GF-D8 (cell line): Measurements from ENCODE around the gene ACTL10.

Source experiments
- DNase-seq: peaks from one replicate; lab custom pipeline; 2025; lab: John Stamatoyannopoulos, UW

Gene ACTL10

GRCh38 chr20:33649201-33649681, 17.5 kb upstream of the ACTL10 start:
- DNase-seq, result no peak

- DNase-seq, result no peak
These were observed 16.5 kb upstream of the ACTL10 start for GRCh38 chr20:33650111-33650752.

- no peak for DNase-seq
These were observed 15.8 kb upstream of the ACTL10 start for GRCh38 chr20:33650753-33651561.

- DNase-seq, result no peak
These were observed 15.1 kb upstream of the ACTL10 start for GRCh38 chr20:33651562-33652048.

- no peak for DNase-seq
These were observed 13.4 kb upstream of the ACTL10 start for GRCh38 chr20:33653218-33653899.

- DNase-seq, result no peak
These were observed 12.7 kb upstream of the ACTL10 start for GRCh38 chr20:33653900-33654596.

GRCh38 chr20:33654680-33655161, 12.0 kb upstream of the ACTL10 start:
- no peak for DNase-seq

- no peak for DNase-seq
These were observed 11.6 kb upstream of the ACTL10 start for GRCh38 chr20:33655164-33655563.

GRCh38 chr20:33656010-33656782, 10.5 kb upstream of the ACTL10 start:
- DNase-seq, result no peak

GRCh38 chr20:33656783-33657703, 9.7 kb upstream of the ACTL10 start:
- no peak for DNase-seq

GRCh38 chr20:33657704-33658095, 9.0 kb upstream of the ACTL10 start:
- no peak for DNase-seq

GRCh38 chr20:33658510-33658909, 8.2 kb upstream of the ACTL10 start:
- DNase-seq, result no peak

- no peak for DNase-seq
These were observed 7.8 kb upstream of the ACTL10 start for GRCh38 chr20:33658929-33659328.

- no peak for DNase-seq
These were observed 7.3 kb upstream of the ACTL10 start for GRCh38 chr20:33659341-33660034.

GRCh38 chr20:33660035-33660684, 6.6 kb upstream of the ACTL10 start:
- DNase-seq, result no peak

- DNase-seq, result no peak
These were observed 6.1 kb upstream of the ACTL10 start for GRCh38 chr20:33660685-33661058.

GRCh38 chr20:33662172-33662571, 4.6 kb upstream of the ACTL10 start, which contains the start of gene C20orf144:
Gene C20orf144 (plus strand): TSS chr20:33662327. CDS start chr20:33662346, 19 bp downstream.
- DNase-seq, result no peak

- DNase-seq, result peak; percentile 47
These were observed 3.3 kb upstream of the ACTL10 start for GRCh38 chr20:33663161-33664084.
